IMR-90 (cell line): ENCODE results near the gene SSR4. TPM values are rescaled to one million over a fixed set of nuclear protein-coding genes. Genes with fewer than 3 reads are reported as not detected.

Experiments
- ATAC-seq: fragments of 200-7000 bp; cut with Tn5 transposase; 2 replicates; pipeline ENCODE4 v1.9.1; 2020; ENCODE audit warnings: low read depth, mild to moderate bottlenecking, moderate library complexity
- BruUV-seq: library from RNA; stranded (reverse); fragments of 400-500 nt; replicated peaks from 2 replicates; lab custom pipeline; 2021; lab: Mats Ljungman, UMichigan
- CTCF ChIA-PET: fragments of 300-600 bp; formaldehyde crosslinking; extraction: SDS; loops from one replicate; lab custom pipeline; 2021; ENCODE audit warnings: antibody characterized with exemption; lab: Yijun Ruan, JAX
- POLR2A ChIA-PET: fragments of 300-600 bp; sonication (Branson Sonifier 250); formaldehyde crosslinking; loops from one replicate; lab custom pipeline; 2022; ENCODE audit warnings: antibody characterized with exemption; ENCODE audit not compliant: unreplicated experiment; lab: Charles Lee
- DNase-seq: peaks from one replicate; pipeline ENCODE4 v3.0.0; 2013
- H2AFZ ChIP-seq: replicated peaks from 2 replicates; pipeline ENCODE3; 2013; ENCODE audit warnings: low read length, mild to moderate bottlenecking; ENCODE audit not compliant: poor library complexity
- H2AK5ac ChIP-seq: 2 replicates; pipeline ENCODE4 v1.6.1; 2013; ENCODE audit warnings: low read depth, low read length, inconsistent platforms
- H2AK9ac ChIP-seq: replicated peaks from 2 replicates; pipeline ENCODE3; 2013; ENCODE audit warnings: mild to moderate bottlenecking, low read depth, low read length, moderate library complexity; ENCODE audit not compliant: poor library complexity
- H2BK120ac ChIP-seq: 2 replicates; pipeline ENCODE4 v1.6.1; 2013; ENCODE audit warnings: low read depth, low read length, inconsistent platforms
- H2BK15ac ChIP-seq: 3 replicates; pipeline ENCODE4 v1.6.1; 2013; ENCODE audit warnings: low read depth, low read length, inconsistent platforms
- H2BK20ac ChIP-seq: 2 replicates; pipeline ENCODE4 v1.6.1; 2013; ENCODE audit warnings: low read depth, mild to moderate bottlenecking, inconsistent platforms, low read length, moderate library complexity
- H2BK5ac ChIP-seq: 2 replicates; pipeline ENCODE4 v1.6.1; 2013; ENCODE audit warnings: mild to moderate bottlenecking, low read depth, low read length, inconsistent platforms; ENCODE audit not compliant: poor library complexity, severe bottlenecking
- H3K14ac ChIP-seq: replicated peaks from 2 replicates; pipeline ENCODE4 v1.6.1; 2013; ENCODE audit warnings: low read depth, low read length, inconsistent platforms
- H3K18ac ChIP-seq: 2 replicates; pipeline ENCODE4 v1.6.1; 2013; ENCODE audit warnings: low read depth, low read length, control low read depth
- H3K23ac ChIP-seq: 2 replicates; pipeline ENCODE4 v1.6.1; 2013; ENCODE audit warnings: low read depth, low read length, inconsistent platforms
- H3K27ac ChIP-seq: 2 replicates; pipeline ENCODE4 v1.5.1; 2013; ENCODE audit warnings: mild to moderate bottlenecking, control low read depth, low read length; ENCODE audit not compliant: insufficient read depth
- H3K27me3 ChIP-seq: 2 replicates; pipeline ENCODE4 v1.6.1; 2013; ENCODE audit warnings: low read length; ENCODE audit not compliant: control insufficient read depth, insufficient read depth
- H3K36me3 ChIP-seq: 2 replicates; pipeline ENCODE4 v1.6.1; 2013; ENCODE audit warnings: low read length, mixed read lengths; ENCODE audit not compliant: control insufficient read depth, insufficient read depth
- H3K4ac ChIP-seq: 2 replicates; pipeline ENCODE4 v1.6.1; 2013; ENCODE audit warnings: low read depth, low read length, inconsistent platforms
- H3K4me1 ChIP-seq: 2 replicates; pipeline ENCODE4 v1.6.1; 2013; ENCODE audit warnings: low read length, mixed read lengths; ENCODE audit not compliant: control insufficient read depth, insufficient read depth
- H3K4me2 ChIP-seq: 2 replicates; pipeline ENCODE4 v1.6.1; 2013; ENCODE audit warnings: low read depth, mild to moderate bottlenecking, control low read depth, low read length, moderate library complexity
- H3K4me3 ChIP-seq: 2 replicates; pipeline ENCODE4 v1.5.1; 2013; ENCODE audit warnings: low read depth, mild to moderate bottlenecking, control low read depth, low read length, moderate library complexity; ENCODE audit not compliant: insufficient read depth
- H3K56ac ChIP-seq: 2 replicates; pipeline ENCODE4 v1.6.1; 2013; ENCODE audit warnings: low read length, inconsistent platforms; ENCODE audit not compliant: insufficient read depth; ENCODE audit errors: extremely low read depth
- H3K79me1 ChIP-seq, 2 experiments: 2 replicates each; pipeline ENCODE4 v1.6.1; 2013; ENCODE audit warnings: low read length in 2 of 2, inconsistent platforms in 1 of 2, low read depth in 1 of 2
- H3K9ac ChIP-seq: 2 replicates; pipeline ENCODE4 v1.6.1; 2013; ENCODE audit warnings: low read depth, low read length, control low read depth
- H3K9me1 ChIP-seq: 2 replicates; pipeline ENCODE4 v1.6.1; 2013; ENCODE audit warnings: low read length, inconsistent platforms; ENCODE audit not compliant: insufficient read depth
- H3K9me3 ChIP-seq: 2 replicates; pipeline ENCODE4 v1.6.1; 2013; ENCODE audit warnings: low read length; ENCODE audit not compliant: control insufficient read depth, insufficient read depth
- H4K20me1 ChIP-seq: 2 replicates; pipeline ENCODE4 v1.6.1; 2013; ENCODE audit warnings: low read length, inconsistent platforms; ENCODE audit not compliant: insufficient read depth
- H4K5ac ChIP-seq: 2 replicates; pipeline ENCODE4 v1.6.1; 2013; ENCODE audit warnings: mild to moderate bottlenecking, low read depth, low read length, control low read depth
- H4K8ac ChIP-seq, 2 experiments: 2 replicates each; pipeline ENCODE4 v1.6.1; 2013; ENCODE audit warnings: low read depth in 2 of 2, low read length in 2 of 2, control low read depth in 1 of 2, inconsistent platforms in 1 of 2
- H4K91ac ChIP-seq: 2 replicates; pipeline ENCODE4 v1.6.1; 2013; ENCODE audit warnings: low read depth, low read length, inconsistent platforms; ENCODE audit not compliant: insufficient read depth
- BHLHE40 ChIP-seq: fragments of 150-350 bp; IDR thresholded peaks from 2 replicates; pipeline ENCODE4 v1.6.1; 2016; ENCODE audit warnings: mild to moderate bottlenecking, low read depth, low read length
- CEBPB ChIP-seq: IDR thresholded peaks from 2 replicates; pipeline ENCODE4 v1.6.1; 2012; ENCODE audit warnings: low read depth, low read length, improper control_type of control experiment
- FOS ChIP-seq: fragments of 150-350 bp; IDR thresholded peaks from 2 replicates; pipeline ENCODE4 v1.6.1; 2016; ENCODE audit warnings: low read depth, low read length
- MAFK ChIP-seq: IDR thresholded peaks from 2 replicates; pipeline ENCODE4 v1.6.1; 2012; ENCODE audit warnings: low read depth, low read length, improper control_type of control experiment
- MAZ ChIP-seq: IDR thresholded peaks from 2 replicates; pipeline ENCODE4 v1.6.1; 2012; ENCODE audit warnings: low read depth, mild to moderate bottlenecking, low read length, improper control_type of control experiment, moderate library complexity, borderline replicate concordance
- MXI1 ChIP-seq: IDR thresholded peaks from 2 replicates; pipeline ENCODE4 v1.6.1; 2012; ENCODE audit warnings: low read depth, mild to moderate bottlenecking, low read length, moderate library complexity, borderline replicate concordance
- NFE2L2 ChIP-seq: fragments of 150-350 bp; IDR thresholded peaks from 2 replicates; pipeline ENCODE4 v1.6.1; 2016; ENCODE audit warnings: low read depth, mild to moderate bottlenecking, low read length
- POLR2A ChIP-seq: IDR thresholded peaks from 2 replicates; pipeline ENCODE4 v1.6.1; 2012; ENCODE audit warnings: mild to moderate bottlenecking, low read depth, low read length
- RAD21 ChIP-seq: IDR thresholded peaks from 2 replicates; pipeline ENCODE4 v1.6.1; 2012; ENCODE audit warnings: low read length, improper control_type of control experiment
- RCOR1 ChIP-seq: IDR thresholded peaks from 2 replicates; pipeline ENCODE4 v1.6.1; 2012; ENCODE audit warnings: mild to moderate bottlenecking, low read length, improper control_type of control experiment; ENCODE audit not compliant: insufficient replicate concordance
- WGBS, 2 experiments: methylation state at CpG; one replicate each; pipeline versions ENCODE4 v1.1.5 to v1.1.7; 2013; ENCODE audit warnings: missing lambda C conversion rate in 2 of 2; ENCODE audit not compliant: insufficient read length in 1 of 2; ENCODE audit errors: extremely low coverage in 2 of 2; 5-methylcytosine and 5-hydroxymethylcytosine counted together
- dilution Hi-C: fragments of 300-500 bp; cut with HindIII; formaldehyde crosslinking; loops from one replicate; pipeline ENCODE4 v1.14.3; 2018; ENCODE audit warnings: low sequenced_read_pairs; ENCODE audit not compliant: unreplicated experiment
- in situ Hi-C: fragments of 300-500 bp; cut with MboI; formaldehyde crosslinking; loops from 3 replicates; pipeline ENCODE4 v1.14.3; 2019; ENCODE audit warnings: low sequenced_read_pairs, inconsistent platforms, mixed read lengths
- intact Hi-C: fragments of 100-400 bp; cut with micrococcal nuclease; formaldehyde crosslinking; loops from 2 replicates; pipeline ENCODE4 v1.10.0; 2022
- polyA plus RNA-seq, 3 experiments: library from polyadenylated mRNA; depleted of rRNA; stranded (reverse); fragments of >200 nt; gene quantifications; 2 replicates each; pipeline ENCODE4 v1.2.3, GENCODE V29; 2012; ENCODE audit warnings: low replicate concordance in 1 of 3
- total RNA-seq: library from RNA; depleted of rRNA; stranded (reverse); fragments of >200 nt; gene quantifications from 2 replicates; pipeline ENCODE4 v1.2.3, GENCODE V29; 2012
- TF ChIP-seq, protein P1 (sequence below): conservative IDR thresholded peaks from 2 replicates; pipeline ENCODE4 v1.5.1; 2012; ENCODE audit warnings: mild to moderate bottlenecking, low read depth, low read length, improper control_type of control experiment
- TF ChIP-seq, protein P2 (sequence below): fragments of 150-350 bp; IDR thresholded peaks from 2 replicates; pipeline ENCODE4 v1.6.1; 2016; ENCODE audit warnings: low read depth, mild to moderate bottlenecking, low read length, moderate library complexity, borderline replicate concordance

Gene SSR4
- total and polyA plus RNA-seq, 2 of the 4 experiments (the other 2 are of a cell fraction): 141 to 480 TPM

DNA sequence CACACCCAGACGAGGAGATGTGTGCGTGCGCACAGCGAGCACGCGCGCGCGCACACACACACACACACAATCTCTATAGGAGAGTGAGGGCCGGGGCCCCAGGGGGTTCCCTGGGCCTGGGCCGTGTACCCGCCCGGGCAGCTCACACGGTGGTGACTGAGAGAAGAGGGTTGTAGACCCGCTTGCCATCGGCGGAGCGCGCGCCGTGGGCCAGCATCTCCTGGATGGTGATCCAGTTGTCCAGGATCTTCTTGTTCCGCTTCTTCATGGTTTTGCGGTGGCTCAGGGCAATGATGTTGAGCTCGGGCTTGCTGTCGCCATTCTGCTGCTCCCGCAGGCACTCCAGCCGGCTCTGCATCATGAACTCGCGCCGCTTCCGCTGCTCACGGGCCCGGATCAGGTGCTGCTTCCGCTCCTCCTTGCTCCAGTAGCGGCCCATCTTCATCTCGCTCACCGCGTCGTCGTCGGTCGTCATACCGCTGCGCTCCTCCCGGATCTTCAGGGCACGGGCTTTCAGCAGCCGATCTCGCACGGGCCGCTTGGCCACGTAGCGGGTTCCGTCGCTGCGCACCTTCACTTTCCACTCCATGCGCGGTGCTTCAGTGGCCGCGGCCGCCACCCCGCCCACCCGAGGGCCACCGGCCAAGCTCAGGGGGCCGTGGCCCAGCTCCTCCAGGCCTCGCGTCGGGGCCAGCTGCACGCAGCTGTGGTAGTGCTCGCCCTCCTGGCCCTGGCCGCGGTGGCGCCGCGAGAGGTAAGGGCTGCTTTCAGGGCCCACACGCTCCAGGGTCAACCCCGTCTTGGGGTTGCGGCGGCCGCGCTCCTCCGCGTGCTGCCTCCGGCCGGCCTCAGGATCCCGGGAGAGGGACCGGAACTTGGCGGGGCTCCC is 9.0 kb downstream of the SSR4 start (continued):
- no peak for TF ChIP-seq MAZ

DNA sequence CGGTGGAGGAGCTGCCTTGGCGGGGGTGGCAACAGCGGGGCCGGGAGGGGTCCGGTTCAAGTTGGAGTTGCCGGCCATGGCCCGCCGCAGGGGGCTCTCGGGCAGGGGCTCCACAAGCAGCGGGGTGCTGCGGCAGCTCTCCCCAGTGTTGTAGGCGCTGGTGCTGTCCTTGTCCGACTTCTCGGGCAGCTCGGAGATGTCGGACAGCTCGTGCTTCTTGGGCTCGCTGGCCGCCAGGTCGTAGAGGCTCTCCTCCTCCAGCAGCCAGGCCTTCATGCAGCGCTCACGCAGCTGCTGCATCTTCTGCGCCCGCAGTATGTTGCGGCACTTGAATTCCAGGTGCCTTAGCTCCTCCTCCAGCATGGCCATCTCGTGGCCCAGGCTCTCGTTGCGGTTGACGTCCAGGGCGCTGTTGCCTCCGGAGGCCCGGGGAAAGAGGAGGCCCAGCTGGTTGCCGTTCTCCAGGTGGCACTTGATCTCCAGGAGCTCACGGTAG is 9.7 kb downstream of the SSR4 start:
- Histone ChIP-seq H3K27ac (no peak overlapping the region), H4K8ac (no peak overlapping the region), H3K36me3 (peaks cover 2% of the 10 kb centered on the region; the same call in 1 of the 2 replicates), H3K4ac (no peak overlapping the region), H2BK5ac (no peak overlapping the region), H3K56ac (no peak overlapping the region), H4K5ac (no peak overlapping the region), H2AFZ (no peak overlapping the region), H2BK120ac (no peak overlapping the region), H2AK5ac (no peak overlapping the region), H3K23ac (no peak overlapping the region), H3K4me1 (no peaks in the 10 kb centered on the region), H3K14ac (no peak overlapping the region), H3K4me3 (no peak overlapping the region), H4K91ac (no peak overlapping the region), H3K9me1 (no peaks in the 10 kb centered on the region), H2BK15ac (no peak overlapping the region), H2AK9ac (peak overlapping the region; percentile 72), H3K27me3 (no peaks in the 10 kb centered on the region; the same call in 1 of the 2 replicates), H2BK20ac (no peak overlapping the region), H3K9me3 (peaks cover 4% of the 10 kb centered on the region; the same call in 1 of the 2 replicates), H3K4me2 (no peak overlapping the region), H4K20me1 (no peaks in the 10 kb centered on the region), H3K79me1 (no peaks in the 10 kb centered on the region), H3K9ac (no peak overlapping the region), H3K18ac (no peak overlapping the region)
- WGBS, 2 experiments: 93% methylated on average over 16 of the region's 34 CpGs; no CpG with 5 or more reads in 1 of the 2 experiments
- DNase-seq: no peak
- in situ Hi-C loops: no loop called here
- ChIA-PET CTCF (no interaction called here), POLR2A (no interaction called here)
- dilution Hi-C loops: no loop called here
- no peak for ATAC-seq
- no TSS peak for BruUV-seq
- intact Hi-C loops: no loop called here
- TF ChIP-seq MAFK: no peak
- no peak for TF ChIP-seq NFE2L2
- TF ChIP-seq MAZ: no peak
- TF ChIP-seq FOS: no peak
- no peak for TF ChIP-seq BHLHE40
- no peak for TF ChIP-seq RAD21
- no peak for TF ChIP-seq POLR2A
- TF ChIP-seq CEBPB: no peak
- no peak for TF ChIP-seq MXI1
- TF ChIP-seq, protein P1, sequence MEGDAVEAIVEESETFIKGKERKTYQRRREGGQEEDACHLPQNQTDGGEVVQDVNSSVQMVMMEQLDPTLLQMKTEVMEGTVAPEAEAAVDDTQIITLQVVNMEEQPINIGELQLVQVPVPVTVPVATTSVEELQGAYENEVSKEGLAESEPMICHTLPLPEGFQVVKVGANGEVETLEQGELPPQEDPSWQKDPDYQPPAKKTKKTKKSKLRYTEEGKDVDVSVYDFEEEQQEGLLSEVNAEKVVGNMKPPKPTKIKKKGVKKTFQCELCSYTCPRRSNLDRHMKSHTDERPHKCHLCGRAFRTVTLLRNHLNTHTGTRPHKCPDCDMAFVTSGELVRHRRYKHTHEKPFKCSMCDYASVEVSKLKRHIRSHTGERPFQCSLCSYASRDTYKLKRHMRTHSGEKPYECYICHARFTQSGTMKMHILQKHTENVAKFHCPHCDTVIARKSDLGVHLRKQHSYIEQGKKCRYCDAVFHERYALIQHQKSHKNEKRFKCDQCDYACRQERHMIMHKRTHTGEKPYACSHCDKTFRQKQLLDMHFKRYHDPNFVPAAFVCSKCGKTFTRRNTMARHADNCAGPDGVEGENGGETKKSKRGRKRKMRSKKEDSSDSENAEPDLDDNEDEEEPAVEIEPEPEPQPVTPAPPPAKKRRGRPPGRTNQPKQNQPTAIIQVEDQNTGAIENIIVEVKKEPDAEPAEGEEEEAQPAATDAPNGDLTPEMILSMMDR: no peak
- no peak for TF ChIP-seq RCOR1
- TF ChIP-seq, protein P2, sequence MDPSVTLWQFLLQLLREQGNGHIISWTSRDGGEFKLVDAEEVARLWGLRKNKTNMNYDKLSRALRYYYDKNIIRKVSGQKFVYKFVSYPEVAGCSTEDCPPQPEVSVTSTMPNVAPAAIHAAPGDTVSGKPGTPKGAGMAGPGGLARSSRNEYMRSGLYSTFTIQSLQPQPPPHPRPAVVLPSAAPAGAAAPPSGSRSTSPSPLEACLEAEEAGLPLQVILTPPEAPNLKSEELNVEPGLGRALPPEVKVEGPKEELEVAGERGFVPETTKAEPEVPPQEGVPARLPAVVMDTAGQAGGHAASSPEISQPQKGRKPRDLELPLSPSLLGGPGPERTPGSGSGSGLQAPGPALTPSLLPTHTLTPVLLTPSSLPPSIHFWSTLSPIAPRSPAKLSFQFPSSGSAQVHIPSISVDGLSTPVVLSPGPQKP: no peak
